ENCODE results near the gene DNASE2B.

GRCh38 chr1:84374991-84375696 is 23.1 kb upstream of the DNASE2B start:
- TF ChIP-seq POLR2AphosphoS5 (IDR thresholded peaks at IDR 0.05; ENCODE audit: low read depth, low read length) = no peak
- TF ChIP-seq TAF1 (IDR thresholded peaks at IDR 0.05; ENCODE audit: borderline replicate concordance, insufficient read depth, low read length) = no peak
- TF ChIP-seq REST (IDR thresholded peaks at IDR 0.05; ENCODE audit: insufficient read depth in 1 of 2, low read depth in 2 of 2, low read length in 2 of 2) = no peak
- no peak for TF ChIP-seq FOXP2 (optimal IDR thresholded peaks at IDR 0.05; ENCODE audit: borderline replicate concordance, extremely low read depth, extremely low read length, insufficient read depth)
- TF ChIP-seq SIN3A (IDR thresholded peaks at IDR 0.05; ENCODE audit: borderline replicate concordance, insufficient read depth, low read length) = no peak
